Pancreas (tissue), 10 donors: Measurements from ENCODE around the gene BRIX1. TPM values are rescaled to one million over a fixed set of nuclear protein-coding genes. Genes with fewer than 3 reads are reported as not detected.

Source experiments
- ATAC-seq, 4 donors: fragments of 200-7000 bp; cut with Tn5 transposase; one replicate each; pipeline versions ENCODE4 v1.8.0 to v1.9.1; 2020; ENCODE audit warnings: mild to moderate bottlenecking in 4 of 4, moderate library complexity in 4 of 4
- DNase-seq, 6 donors: peaks; one replicate each; pipeline ENCODE4 v3.0.0-alpha.2; 2020
- FAIRE-seq: peaks from 2 replicates; lab custom pipeline; 2012; peaks lifted over from hg19 to GRCh38; lab: Jason Lieb, UNC
- H3K27ac ChIP-seq, 4 donors: fragments of 200-600 bp; sonication (generic); 1 replicate in 3 of 4; 2 replicates in 1 of 4; pipeline versions ENCODE4 v1.5.0 to v1.8.0; 2020
- H3K27me3 ChIP-seq, 4 donors: fragments of 200-600 bp; one replicate each; pipeline ENCODE4 v1.8.0; 2021
- H3K36me3 ChIP-seq, 3 donors: fragments of 200-600 bp; sonication (generic) in 1 of 3; one replicate each; pipeline versions ENCODE4 v1.5.0 to v1.8.0; 2020 to 2021
- H3K4me1 ChIP-seq, 3 donors: fragments of 200-600 bp; one replicate each; pipeline ENCODE4 v1.8.0; 2021
- H3K4me3 ChIP-seq, 4 donors: fragments of 200-600 bp; sonication (generic) in 2 of 4; one replicate each; pipeline versions ENCODE4 v1.5.0 to v1.8.0; 2020 to 2021
- H3K9me3 ChIP-seq, 4 donors: fragments of 200-600 bp; one replicate each; pipeline ENCODE4 v1.8.0; 2021
- WGBS, 2 donors: extraction: QIAGEN DNeasy Blood & Tissue Kit; methylation state at CpG; one replicate each; pipeline ENCODE4 v1.1.7; 2013; 5-methylcytosine and 5-hydroxymethylcytosine counted together
- intact Hi-C, 3 donors: fragments of 100-400 bp; cut with DNase I; formaldehyde crosslinking; loops; one replicate each; pipeline versions ENCODE4 v1.11.1 to v1.14.2; 2022
- polyA plus RNA-seq, 2 donors: library from polyadenylated mRNA; stranded (reverse); fragments of 200-250 nt; gene quantifications; one replicate each; pipeline ENCODE4 v1.2.3, GENCODE V29; 2013
- total RNA-seq, 6 donors: library from RNA; stranded (reverse); fragmentation: NEBNext Ultra II Directional in 4 of 6; extraction: Animal tissue kit (Norgen Biotek cat#: 25700) in 4 of 6; gene quantifications; one replicate each; pipeline versions ENCODE4 v1.2.1 to v1.2.4, GENCODE V29; 2021 to 2023
- TF ChIP-seq, protein P1 (sequence below), 4 donors: fragments of 200-600 bp; sonication (generic) in 3 of 4; IDR thresholded peaks; one replicate each; pipeline versions ENCODE4 v1.5.0 to v1.8.0; 2021; ENCODE audit warnings: antibody characterized with exemption in 4 of 4
- donor health status: healthy with polysubstance abuse.
- donor health status: DM: no; HTN: no; CAD: no; lungs with moderate emphysema.
- donor health status: DM: no; HTN: no; CAD: no.
- donor health status: control.
- donor health status: control.
- donor health status: Bipolar disorder and iron deficiency.
- donor health status: DM: yes; HTN: yes; CAD: no.
- donor health status: DM: no; HTN: no; CAD: no.
- donor health status: DM: no; HTN: no; CAD: no.
- donor health status: DM: yes; HTN: yes; CAD: no.

The BRIX1 gene
- total and polyA plus RNA-seq, 8 donors: 4.3 to 15.9 (median 9.0) TPM

DNA sequence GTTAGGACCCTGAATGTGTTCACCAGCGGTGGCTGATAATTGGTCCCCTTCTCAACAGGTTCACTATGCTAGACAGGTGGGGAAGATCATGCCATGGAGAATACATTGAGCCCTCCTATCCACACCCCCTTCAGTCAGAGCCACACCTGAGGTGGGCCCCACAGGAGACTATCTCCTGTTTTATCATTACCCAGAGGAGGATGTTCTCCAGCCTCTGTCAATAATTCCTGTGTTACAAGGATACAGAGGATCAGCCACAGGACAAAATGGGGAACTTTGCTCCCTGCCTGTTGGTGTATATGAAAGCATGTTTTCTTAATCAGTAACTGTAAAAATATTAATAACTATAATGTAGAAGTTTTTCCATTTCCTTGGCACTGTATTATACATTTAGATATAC is 26.1 kb upstream of the BRIX1 start:
- Histone ChIP-seq H3K4me1 (no peaks in the 10 kb centered on the region), H3K27ac (no peak overlapping the region), H3K27me3 (no peaks in the 10 kb centered on the region), H3K36me3 (no peaks in the 10 kb centered on the region), H3K4me3 (no peak overlapping the region), H3K9me3 (no peaks in the 10 kb centered on the region)
- TF ChIP-seq, protein P1, sequence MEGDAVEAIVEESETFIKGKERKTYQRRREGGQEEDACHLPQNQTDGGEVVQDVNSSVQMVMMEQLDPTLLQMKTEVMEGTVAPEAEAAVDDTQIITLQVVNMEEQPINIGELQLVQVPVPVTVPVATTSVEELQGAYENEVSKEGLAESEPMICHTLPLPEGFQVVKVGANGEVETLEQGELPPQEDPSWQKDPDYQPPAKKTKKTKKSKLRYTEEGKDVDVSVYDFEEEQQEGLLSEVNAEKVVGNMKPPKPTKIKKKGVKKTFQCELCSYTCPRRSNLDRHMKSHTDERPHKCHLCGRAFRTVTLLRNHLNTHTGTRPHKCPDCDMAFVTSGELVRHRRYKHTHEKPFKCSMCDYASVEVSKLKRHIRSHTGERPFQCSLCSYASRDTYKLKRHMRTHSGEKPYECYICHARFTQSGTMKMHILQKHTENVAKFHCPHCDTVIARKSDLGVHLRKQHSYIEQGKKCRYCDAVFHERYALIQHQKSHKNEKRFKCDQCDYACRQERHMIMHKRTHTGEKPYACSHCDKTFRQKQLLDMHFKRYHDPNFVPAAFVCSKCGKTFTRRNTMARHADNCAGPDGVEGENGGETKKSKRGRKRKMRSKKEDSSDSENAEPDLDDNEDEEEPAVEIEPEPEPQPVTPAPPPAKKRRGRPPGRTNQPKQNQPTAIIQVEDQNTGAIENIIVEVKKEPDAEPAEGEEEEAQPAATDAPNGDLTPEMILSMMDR (IDR thresholded peaks at IDR 0.05): no peak
- WGBS, 2 donors: 95 to 98% methylated on average over 1 of the region's 1 CpG
- intact Hi-C loops: no loop called here
- DNase-seq: no peak
- ATAC-seq: no peak
- FAIRE-seq: no peak

DNA sequence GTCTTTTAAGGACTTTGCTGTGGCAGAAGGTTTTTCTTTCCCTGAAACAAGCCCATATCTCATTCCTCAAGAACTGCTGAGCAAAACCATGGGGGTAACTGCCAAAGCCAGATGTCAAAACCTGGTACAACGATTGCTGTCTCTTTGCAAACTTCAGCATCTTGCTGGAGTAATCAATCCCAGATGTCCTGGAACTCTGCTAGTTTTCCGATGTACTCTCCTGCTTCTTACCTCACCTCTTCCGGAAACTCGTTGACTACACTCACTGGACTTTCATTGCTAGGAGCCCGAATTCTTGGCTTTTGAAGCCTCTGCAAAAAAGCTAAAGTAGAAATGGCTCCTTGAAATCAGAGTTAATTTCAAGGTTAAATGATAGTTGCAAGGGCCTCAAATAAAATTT is 23.5 kb upstream of the BRIX1 start:
- FAIRE-seq: no peak

DNA sequence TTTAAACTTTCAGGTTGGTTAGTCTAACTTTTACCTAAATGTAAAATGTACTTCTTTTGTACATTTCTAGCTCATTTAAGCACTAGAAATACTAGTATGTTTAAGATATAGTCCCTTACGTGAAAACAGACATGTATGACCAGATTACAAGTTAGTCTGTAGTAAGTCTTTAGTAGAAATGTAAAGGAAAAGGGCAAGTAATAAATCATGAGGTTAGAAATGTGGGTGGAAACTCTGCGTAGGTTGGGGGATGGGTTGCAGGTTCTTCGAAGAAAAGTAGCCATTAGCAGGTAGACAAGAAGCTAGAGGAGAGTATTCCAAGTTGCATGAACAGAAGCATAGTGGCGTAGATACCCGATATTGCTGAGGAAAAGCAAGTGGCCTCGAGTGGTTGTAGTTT is 23.1 kb upstream of the BRIX1 start:
- FAIRE-seq: no peak
- intact Hi-C loops: loop anchor here in 1 of 3 donors (10.0 kb wide), 1 partner anchor 378 kb away; no protein-coding TSS in a partner anchor

More for the DNA sequence above, 23.5 kb upstream of the BRIX1 start:
- H3K27me3 ChIP-seq: no peaks in the 10 kb centered on the region
- TF ChIP-seq, protein P1 (IDR thresholded peaks at IDR 0.05): no peak
- WGBS, 2 donors: 69 to 75% methylated on average over 5 of the region's 5 CpGs
- no peaks in the 10 kb centered on the region for H3K4me1 ChIP-seq
- ATAC-seq (no peak), DNase-seq (no peak)
- intact Hi-C loops: loop anchor here in 1 of 3 donors (10.0 kb wide), 1 partner anchor 377 kb away; no protein-coding TSS in a partner anchor
- H3K27ac ChIP-seq: no peak overlapping the region
- no peaks in the 10 kb centered on the region for H3K36me3 ChIP-seq
- no peak overlapping the region for H3K4me3 ChIP-seq
- no peaks in the 10 kb centered on the region for H3K9me3 ChIP-seq

DNA sequence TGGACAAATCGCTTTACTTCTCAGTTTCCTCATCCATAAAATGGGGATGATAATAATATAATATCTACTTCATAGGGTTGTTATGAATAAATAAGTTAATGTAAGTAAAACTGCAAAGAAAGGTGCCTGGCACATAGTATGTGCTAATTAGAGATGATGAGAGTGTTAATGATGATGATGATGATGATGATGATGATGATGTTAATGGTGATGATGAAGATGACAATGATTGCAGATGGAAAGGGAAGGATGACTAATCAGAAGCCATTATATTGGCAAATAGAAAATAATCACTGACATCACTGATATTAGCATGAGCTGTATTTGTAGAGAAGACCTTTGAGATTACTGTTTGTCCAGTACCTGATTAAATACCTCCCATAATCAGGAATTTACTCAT is 20.8 kb upstream of the BRIX1 start:
- TF ChIP-seq, protein P1 (IDR thresholded peaks at IDR 0.05): no peak
- no peaks in the 10 kb centered on the region for H3K9me3 ChIP-seq
- H3K4me3 ChIP-seq: no peak overlapping the region
- WGBS, 2 donors: 93% methylated on average over 1 of the region's 1 CpG
- intact Hi-C loops: loop anchor here in 2 of 3 donors (5.0 to 10.0 kb wide), 2 partner anchors 380 to 412 kb away; no protein-coding TSS in a partner anchor
- FAIRE-seq: no peak
- no peaks in the 10 kb centered on the region for H3K36me3 ChIP-seq
- no peaks in the 10 kb centered on the region for H3K27me3 ChIP-seq
- ATAC-seq: no peak
- no peaks in the 10 kb centered on the region for H3K4me1 ChIP-seq
- no peak overlapping the region for H3K27ac ChIP-seq
- no peak for DNase-seq

More for the DNA sequence above, 23.1 kb upstream of the BRIX1 start:
- TF ChIP-seq, protein P1 (IDR thresholded peaks at IDR 0.05): no peak
- 79 to 89% methylated on average over 6 of the region's 6 CpGs for WGBS, 2 donors
- DNase-seq: no peak
- Histone ChIP-seq H3K9me3 (no peaks in the 10 kb centered on the region), H3K36me3 (no peaks in the 10 kb centered on the region), H3K27ac (no peak overlapping the region), H3K4me3 (no peak overlapping the region), H3K4me1 (no peaks in the 10 kb centered on the region), H3K27me3 (no peaks in the 10 kb centered on the region)
- ATAC-seq: no peak

DNA sequence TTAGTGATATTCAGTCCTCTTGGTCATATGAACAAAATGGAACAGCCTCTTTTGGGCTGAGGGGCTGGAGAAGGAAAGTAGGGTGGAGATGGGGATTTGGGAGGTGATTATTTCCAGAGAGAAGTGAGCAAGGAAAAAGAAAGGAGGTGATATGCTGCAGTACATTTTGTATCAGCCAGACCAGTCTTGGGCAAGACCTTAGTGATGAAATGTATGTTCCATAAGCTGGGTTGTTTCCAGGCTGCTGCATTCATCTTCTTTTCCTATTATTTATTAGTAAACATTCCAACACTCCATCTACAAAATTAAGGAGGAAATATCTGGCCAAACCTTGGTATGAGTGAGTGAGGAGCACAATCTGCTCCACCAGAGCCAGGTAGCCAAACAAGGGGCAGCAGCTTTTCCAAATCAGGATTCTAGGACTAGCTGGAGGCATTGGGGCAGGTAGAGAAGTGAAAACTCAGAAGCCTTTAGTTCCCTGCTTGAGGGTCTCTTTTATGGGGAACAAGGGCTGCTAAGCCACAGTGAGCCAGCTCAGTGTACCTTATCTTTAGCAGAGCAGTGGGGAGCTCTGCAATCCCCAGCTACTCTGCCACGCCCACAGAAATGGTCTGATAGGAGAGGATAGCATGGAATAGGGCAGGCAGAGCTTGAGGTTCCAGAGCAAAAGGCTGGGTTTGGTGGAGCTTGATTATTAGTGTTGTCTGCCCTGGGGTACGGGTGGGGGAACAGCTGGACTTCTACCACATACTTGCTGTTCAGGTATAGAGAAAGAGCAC is 19.7 kb upstream of the BRIX1 start:
- Histone ChIP-seq H3K27me3 (no peaks in the 10 kb centered on the region), H3K36me3 (no peaks in the 10 kb centered on the region), H3K4me3 (no peak overlapping the region), H3K4me1 (no peaks in the 10 kb centered on the region), H3K9me3 (no peaks in the 10 kb centered on the region), H3K27ac (no peak overlapping the region)
- 71 to 77% methylated on average over 2 of the region's 2 CpGs for WGBS, 2 donors
- ATAC-seq: no peak
- no peak for FAIRE-seq
- no peak for DNase-seq
- TF ChIP-seq, protein P1 (IDR thresholded peaks at IDR 0.05): no peak
- intact Hi-C loops: loop anchor here in 2 of 3 donors (5.0 to 10.0 kb wide), 2 partner anchors 381 to 414 kb away; no protein-coding TSS in a partner anchor
